HG03442 (cell line): ENCODE measurements around the gene SNAPIN.

ENCODE experiments used
- ATAC-seq: cut with Tn5 transposase; IDR thresholded peaks from one replicate; pipeline ENCODE4 v1.9.1; 2021; ENCODE audit warnings: mild to moderate bottlenecking, moderate library complexity; ENCODE audit not compliant: unreplicated experiment

SNAPIN gene

DNA sequence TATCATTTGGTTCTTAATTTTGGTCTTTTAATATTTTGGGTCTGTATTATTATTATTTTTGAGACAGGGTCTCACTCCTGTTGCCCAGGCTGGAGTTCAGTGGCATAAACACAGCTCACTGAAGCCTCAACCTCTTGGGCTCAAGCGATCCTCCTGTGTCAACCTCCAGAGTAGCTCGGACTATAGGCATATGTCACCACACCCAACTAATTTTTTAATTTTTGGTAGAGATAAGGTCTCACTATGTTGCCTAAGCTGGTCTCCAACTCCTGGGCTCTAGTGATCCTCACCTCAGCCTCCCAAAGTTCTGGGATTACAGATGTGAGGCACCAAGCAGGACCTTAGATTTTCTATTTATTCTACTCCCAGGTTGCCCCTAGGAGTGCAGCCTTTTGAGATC, 15.0 kb downstream of the SNAPIN start:
- ATAC-seq: no peak

- no peak for ATAC-seq
Observed at GRCh38 chr1:153677718-153678518, 19.4 kb downstream of the SNAPIN start.

DNA sequence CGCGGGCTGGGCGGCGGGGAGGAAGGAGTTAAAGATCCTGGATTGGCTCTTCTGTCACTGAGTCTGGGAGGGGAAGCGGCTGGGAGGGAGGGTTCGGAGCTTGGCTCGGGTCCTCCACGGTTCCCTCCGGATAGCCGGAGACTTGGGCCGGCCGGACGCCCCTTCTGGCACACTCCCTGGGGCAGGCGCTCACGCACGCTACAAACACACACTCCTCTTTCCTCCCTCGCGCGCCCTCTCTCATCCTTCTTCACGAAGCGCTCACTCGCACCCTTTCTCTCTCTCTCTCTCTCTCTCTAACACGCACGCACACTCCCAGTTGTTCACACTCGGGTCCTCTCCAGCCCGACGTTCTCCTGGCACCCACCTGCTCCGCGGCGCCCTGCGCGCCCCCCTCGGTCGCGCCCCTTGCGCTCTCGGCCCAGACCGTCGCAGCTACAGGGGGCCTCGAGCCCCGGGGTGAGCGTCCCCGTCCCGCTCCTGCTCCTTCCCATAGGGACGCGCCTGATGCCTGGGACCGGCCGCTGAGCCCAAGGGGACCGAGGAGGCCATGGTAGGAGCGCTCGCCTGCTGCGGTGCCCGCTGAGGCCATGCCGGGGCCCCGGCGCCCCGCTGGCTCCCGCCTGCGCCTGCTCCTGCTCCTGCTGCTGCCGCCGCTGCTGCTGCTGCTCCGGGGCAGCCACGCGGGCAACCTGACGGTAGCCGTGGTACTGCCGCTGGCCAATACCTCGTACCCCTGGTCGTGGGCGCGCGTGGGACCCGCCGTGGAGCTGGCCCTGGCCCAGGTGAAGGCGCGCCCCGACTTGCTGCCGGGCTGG, 20.2 kb downstream of the SNAPIN start, which contains the start of gene NPR1:
Gene NPR1 (plus strand): TSS at position 170 of the 818 bp plus-strand sequence. CDS start 421 bp downstream, at position 591.
- ATAC-seq: no peak

DNA sequence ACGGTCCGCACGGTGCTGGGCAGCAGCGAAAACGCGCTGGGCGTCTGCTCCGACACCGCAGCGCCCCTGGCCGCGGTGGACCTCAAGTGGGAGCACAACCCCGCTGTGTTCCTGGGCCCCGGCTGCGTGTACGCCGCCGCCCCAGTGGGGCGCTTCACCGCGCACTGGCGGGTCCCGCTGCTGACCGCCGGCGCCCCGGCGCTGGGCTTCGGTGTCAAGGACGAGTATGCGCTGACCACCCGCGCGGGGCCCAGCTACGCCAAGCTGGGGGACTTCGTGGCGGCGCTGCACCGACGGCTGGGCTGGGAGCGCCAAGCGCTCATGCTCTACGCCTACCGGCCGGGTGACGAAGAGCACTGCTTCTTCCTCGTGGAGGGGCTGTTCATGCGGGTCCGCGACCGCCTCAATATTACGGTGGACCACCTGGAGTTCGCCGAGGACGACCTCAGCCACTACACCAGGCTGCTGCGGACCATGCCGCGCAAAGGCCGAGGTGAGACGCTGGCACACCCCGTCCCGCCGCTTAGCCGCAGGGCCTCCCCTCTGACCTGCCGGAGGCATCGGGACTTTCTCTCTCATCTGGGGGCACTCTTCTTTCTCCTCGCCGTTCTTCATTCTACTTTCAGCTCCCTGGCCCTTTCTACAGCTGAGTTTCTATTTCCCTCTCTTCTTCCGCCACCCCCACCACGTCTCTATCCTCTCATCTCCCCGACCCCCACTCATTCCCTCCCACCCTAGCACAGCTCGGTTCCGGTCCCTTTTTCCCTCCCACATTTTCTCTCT, 21.0 kb downstream of the SNAPIN start:
- no peak for ATAC-seq

DNA sequence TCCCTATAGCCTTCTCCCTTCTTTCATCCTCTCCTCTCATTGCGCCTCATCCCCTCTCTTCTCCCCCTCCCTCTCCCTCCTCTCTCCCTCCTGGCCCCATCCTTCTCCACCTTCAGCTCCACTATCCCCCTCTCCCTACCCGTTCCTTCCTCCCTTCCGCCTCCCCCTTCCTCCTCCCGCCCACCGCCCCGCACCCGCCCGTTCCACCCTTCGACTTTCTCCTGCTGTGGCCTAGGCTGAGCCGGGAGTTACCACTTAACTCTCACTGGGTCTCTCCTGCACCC, 21.6 kb downstream of the SNAPIN start:
- ATAC-seq: no peak

GRCh38 chr1:153682730-153683129, 24.2 kb downstream of the SNAPIN start:
- no peak for ATAC-seq

GRCh38 chr1:153683854-153684253, 25.4 kb downstream of the SNAPIN start:
- ATAC-seq: no peak

DNA sequence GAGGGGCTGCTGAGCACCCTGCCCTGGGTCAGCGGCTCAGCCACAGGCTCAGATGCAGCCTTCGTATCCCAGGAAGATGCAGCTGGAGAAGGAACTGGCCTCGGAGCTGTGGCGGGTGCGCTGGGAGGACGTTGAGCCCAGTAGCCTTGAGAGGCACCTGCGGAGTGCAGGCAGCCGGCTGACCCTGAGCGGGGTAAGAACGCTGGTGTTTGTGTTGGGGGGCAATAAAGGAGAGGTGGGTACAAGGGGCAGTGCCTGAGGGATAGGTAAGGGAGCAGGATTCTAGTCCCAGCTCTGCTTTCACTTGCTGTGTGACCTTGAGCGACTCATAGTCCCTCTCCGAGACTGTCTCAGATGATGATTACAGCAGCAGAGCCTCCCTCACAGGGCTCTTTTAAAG, 26.4 kb downstream of the SNAPIN start:
- ATAC-seq: no peak

- ATAC-seq: no peak
Observed at GRCh38 chr1:153685544-153686340, 27.2 kb downstream of the SNAPIN start.

GRCh38 chr1:153687346-153688125, 29.0 kb downstream of the SNAPIN start:
- ATAC-seq: no peak

GRCh38 chr1:153688276-153688675, 29.8 kb downstream of the SNAPIN start:
- no peak for ATAC-seq

GRCh38 chr1:153688736-153689328, 30.3 kb downstream of the SNAPIN start:
- no peak for ATAC-seq

- ATAC-seq: no peak
Observed at GRCh38 chr1:153693466-153693865, 35.0 kb downstream of the SNAPIN start.

GRCh38 chr1:153696741-153697140, 38.2 kb downstream of the SNAPIN start:
- no peak for ATAC-seq

GRCh38 chr1:153697191-153698019, 38.9 kb downstream of the SNAPIN start:
- no peak for ATAC-seq

DNA sequence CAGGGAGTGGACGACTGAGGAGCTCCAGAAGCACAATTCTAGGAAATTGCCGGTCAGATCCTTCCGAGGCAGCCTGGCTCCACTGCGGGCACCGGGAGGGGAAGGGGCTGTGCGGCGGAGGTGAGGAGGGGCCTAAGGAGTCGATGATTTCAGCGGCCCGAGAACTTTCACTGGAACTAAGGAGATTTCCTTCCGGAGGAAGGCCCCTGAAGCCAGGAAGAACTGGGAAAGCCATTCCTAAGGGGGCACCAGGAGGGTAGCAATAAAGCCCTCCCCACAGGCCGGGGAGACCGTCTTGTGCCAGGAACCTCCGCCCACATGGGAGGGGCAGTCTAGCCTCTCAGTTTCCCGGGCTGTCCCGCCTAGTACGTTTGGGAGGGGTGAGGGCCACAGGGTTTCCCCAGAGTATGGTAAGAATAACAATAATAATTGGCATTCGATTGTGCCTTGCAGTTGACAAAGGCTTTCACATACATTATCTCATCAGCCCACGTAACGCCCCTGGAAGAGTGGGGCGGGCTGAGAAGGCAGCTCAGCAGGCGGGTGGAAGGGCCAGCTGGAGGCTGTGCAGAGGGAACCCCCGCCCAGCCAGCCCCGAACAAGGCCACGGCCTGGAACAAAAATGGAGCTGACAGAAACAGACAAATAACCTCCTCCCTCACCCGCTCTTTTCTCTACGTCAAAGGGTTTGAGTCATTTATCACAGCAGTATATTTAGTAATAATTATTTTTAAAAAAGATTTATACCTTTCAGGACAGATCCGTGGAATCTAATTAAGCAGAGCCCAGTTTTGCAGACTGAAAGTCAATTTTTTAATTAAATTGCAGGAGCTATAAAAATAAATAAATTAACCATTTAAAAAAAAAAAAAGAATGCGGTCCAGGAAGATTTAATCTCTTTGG, 39.8 kb downstream of the SNAPIN start:
- ATAC-seq: no peak

GRCh38 chr1:153698923-153699714, 40.6 kb downstream of the SNAPIN start:
- no peak for ATAC-seq
